Gastrocnemius medialis (tissue), 4 donors: ENCODE data around the gene CCDC57. TPM values are rescaled to one million over a fixed set of nuclear protein-coding genes. Genes with fewer than 3 reads are reported as not detected.

Source experiments
- ATAC-seq, 2 donors: fragments of 150-250 bp; one replicate each; pipeline ENCODE4 v1.9.1; 2016
- DNase-seq, 2 donors: peaks; one replicate each; pipeline ENCODE4 v3.0.0-alpha.2; 2019
- H3K27ac ChIP-seq, 4 donors: fragments of 200-600 bp; sonication (generic); 1 replicate in 1 of 4; 2 replicates in 3 of 4; pipeline ENCODE4 v1.5.1; 2016 to 2018; ENCODE audit warnings: mild to moderate bottlenecking in 2 of 4, moderate library complexity in 1 of 4
- H3K27me3 ChIP-seq, 3 donors: fragments of 200-600 bp; sonication (generic) in 2 of 3; 1 replicate in 1 of 3; 2 replicates in 2 of 3; pipeline versions ENCODE4 v1.5.1 to v1.6.0; 2016 to 2019; ENCODE audit warnings: mild to moderate bottlenecking in 1 of 3, moderate library complexity in 1 of 3
- H3K36me3 ChIP-seq, 2 donors: fragments of 200-600 bp; sonication (generic) in 1 of 2; one replicate each; pipeline ENCODE4 v1.5.1; 2017 to 2018
- H3K4me1 ChIP-seq, 2 donors: fragments of 200-600 bp; sonication (generic) in 1 of 2; one replicate each; pipeline ENCODE4 v1.5.1; 2016 to 2017; ENCODE audit warnings: mild to moderate bottlenecking in 2 of 2
- H3K4me3 ChIP-seq, 4 donors: fragments of 200-600 bp; sonication (generic) in 3 of 4; 1 replicate in 1 of 4; 2 replicates in 3 of 4; pipeline ENCODE4 v1.5.1; 2016 to 2019; ENCODE audit warnings: mild to moderate bottlenecking in 2 of 4
- H3K9me3 ChIP-seq, 3 donors: fragments of 200-600 bp; sonication (generic) in 2 of 3; 1 replicate in 1 of 3; 2 replicates in 2 of 3; pipeline ENCODE4 v1.5.1; 2016 to 2019
- POLR2A ChIP-seq, 2 donors: fragments of 450-650 bp; IDR thresholded peaks; one replicate each; pipeline ENCODE4 v1.6.1; 2017; ENCODE audit warnings: antibody characterized with exemption in 2 of 2, mild to moderate bottlenecking in 2 of 2, moderate library complexity in 2 of 2
- in situ Hi-C, 4 donors: fragments of 200-750 bp; cut with MboI; loops; one replicate each; pipeline versions ENCODE4 v1.15.0 to v1.8.0; 2017; ENCODE audit warnings: low sequenced_read_pairs in 4 of 4
- intact Hi-C: fragments of 100-400 bp; cut with DNase I; formaldehyde crosslinking; loops from one replicate; pipeline ENCODE4 v1.15.1; 2023; ENCODE audit warnings: low total_unique reads
- total RNA-seq, 4 donors: library from RNA; depleted of rRNA; stranded (reverse); fragments of >200 nt; gene quantifications; one replicate each; pipeline versions ENCODE4 v1.1.0 to v1.2.3, GENCODE V29; 2016
- TF ChIP-seq, protein P1 (sequence below), 5 experiments: fragments of 450-650 bp in 3 of 5; fragments of 200-600 bp in 2 of 5; sonication (generic) in 2 of 5; IDR thresholded peaks in 4 of 5; conservative IDR thresholded peaks in 1 of 5; 1 replicate in 4 of 5; 2 replicates in 1 of 5; pipeline ENCODE4 v1.5.1; 2016 to 2019; ENCODE audit warnings: antibody characterized with exemption in 5 of 5, mild to moderate bottlenecking in 3 of 5, moderate library complexity in 3 of 5

Gene CCDC57
- total RNA-seq, 4 donors from 2014 or later = 3.7 to 11.3 (median 5.1) TPM

DNA sequence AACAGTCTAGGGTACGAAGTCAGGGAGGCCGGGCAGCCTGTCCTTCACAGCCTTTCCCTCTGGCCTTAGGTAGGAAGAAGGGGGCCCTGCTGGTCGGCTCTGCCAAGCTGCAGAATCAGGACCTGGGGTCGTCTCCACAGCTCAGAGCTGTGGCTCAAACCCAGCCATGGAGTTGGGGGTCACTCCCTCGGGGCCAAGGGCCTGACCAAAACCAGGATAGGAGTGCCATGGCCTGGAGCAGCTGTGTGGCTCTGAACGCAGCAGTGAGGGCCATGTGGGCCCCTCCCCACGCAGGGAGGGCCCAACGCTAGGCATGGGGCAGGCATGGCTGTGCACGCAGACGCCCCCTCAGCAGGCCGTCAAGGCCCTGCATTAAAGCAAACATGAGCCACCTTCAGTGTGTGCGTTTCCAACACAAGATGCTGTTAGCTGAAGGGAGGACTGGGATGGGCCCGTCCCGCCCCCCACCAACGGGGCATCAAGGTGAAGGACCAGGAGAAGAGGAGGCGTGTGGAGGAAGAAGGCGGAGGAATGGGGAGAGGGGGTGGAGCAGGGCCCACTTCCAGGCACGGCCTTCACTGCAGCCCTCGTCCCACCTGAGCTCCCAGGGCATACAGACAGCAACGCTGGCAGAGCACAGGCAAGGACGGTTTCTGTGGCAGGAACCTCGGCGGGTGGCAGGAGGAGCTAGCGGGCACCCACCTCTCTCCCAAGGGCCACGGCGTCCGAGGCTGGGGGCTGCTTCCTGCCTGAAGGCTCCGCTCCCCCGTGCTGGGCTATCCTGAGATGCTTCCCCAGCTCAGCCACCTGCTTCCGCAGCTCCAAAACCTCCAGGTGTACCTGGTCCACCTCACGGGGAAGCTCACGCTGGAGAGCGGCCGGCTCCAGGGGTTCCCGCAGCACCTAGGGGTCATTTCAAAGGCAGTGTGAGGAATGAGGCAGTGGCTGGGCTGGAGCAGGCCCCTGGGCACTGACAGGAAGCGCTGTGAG lies 55.3 kb downstream of the CCDC57 start:
- in situ Hi-C loops = loop anchor here in 3 of 4 donors (10.0 kb wide), 1 partner anchor 123 kb away; the partner anchor contains the start of genes DCXR (in 3 of the 3) and RAC3 (in 3 of the 3)
- no peaks in the 10 kb centered on the region for H3K27me3 ChIP-seq
- DNase-seq (no peak), ATAC-seq (no peak)
- no peak overlapping the region for H3K4me3 ChIP-seq
- peaks cover 10 to 11% of the 10 kb centered on the region in 2 donors for H3K4me1 ChIP-seq
- intact Hi-C loops = no loop called here
- H3K36me3 ChIP-seq = peaks cover 0 to 11% of the 10 kb centered on the region in 2 donors
- TF ChIP-seq, protein P1, sequence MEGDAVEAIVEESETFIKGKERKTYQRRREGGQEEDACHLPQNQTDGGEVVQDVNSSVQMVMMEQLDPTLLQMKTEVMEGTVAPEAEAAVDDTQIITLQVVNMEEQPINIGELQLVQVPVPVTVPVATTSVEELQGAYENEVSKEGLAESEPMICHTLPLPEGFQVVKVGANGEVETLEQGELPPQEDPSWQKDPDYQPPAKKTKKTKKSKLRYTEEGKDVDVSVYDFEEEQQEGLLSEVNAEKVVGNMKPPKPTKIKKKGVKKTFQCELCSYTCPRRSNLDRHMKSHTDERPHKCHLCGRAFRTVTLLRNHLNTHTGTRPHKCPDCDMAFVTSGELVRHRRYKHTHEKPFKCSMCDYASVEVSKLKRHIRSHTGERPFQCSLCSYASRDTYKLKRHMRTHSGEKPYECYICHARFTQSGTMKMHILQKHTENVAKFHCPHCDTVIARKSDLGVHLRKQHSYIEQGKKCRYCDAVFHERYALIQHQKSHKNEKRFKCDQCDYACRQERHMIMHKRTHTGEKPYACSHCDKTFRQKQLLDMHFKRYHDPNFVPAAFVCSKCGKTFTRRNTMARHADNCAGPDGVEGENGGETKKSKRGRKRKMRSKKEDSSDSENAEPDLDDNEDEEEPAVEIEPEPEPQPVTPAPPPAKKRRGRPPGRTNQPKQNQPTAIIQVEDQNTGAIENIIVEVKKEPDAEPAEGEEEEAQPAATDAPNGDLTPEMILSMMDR (IDR thresholded peaks at IDR 0.05 in 4 of 5, conservative IDR thresholded peaks at IDR 0.05 in 1 of 5) = no peak
- no peak for TF ChIP-seq POLR2A (IDR thresholded peaks at IDR 0.05)
- H3K27ac ChIP-seq = no peak overlapping the region
- H3K9me3 ChIP-seq = no peaks in the 10 kb centered on the region

DNA sequence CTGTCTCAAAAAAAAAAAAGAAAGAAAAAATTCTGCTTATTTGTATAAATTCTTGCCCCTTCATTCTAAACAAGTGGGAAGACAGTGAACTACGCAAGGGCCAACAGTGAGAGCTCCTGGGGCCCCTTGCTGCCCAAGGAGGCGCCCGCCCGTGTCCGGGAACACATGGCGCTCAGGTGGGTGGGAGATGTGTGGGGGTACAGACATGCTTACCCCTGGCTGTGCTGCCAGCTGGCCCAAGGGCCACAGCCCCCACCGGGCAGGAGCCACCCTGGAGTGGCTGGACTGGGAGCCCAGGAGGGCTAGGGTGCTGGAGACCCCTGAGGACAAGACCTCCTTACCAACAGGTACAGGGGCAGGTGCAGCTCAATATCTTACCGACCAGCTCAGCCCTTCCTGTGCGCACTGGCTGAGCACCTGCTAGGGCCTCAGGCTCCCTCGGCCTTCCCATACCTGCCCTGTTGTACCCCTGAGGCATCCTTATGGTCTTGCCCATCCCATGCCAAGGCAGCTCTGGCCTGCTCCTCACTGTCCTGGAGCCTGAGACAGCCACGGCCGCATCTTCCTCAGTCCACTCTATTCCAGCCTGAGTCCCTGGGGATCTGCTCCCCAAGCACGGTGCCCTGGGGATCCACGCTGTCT lies 56.2 kb downstream of the CCDC57 start:
- intact Hi-C loops (no loop called here), in situ Hi-C loops (loop anchor here in 3 of 4 donors (10.0 kb wide), 1 partner anchor 122 kb away; the partner anchor contains the start of genes DCXR (in 3 of the 3) and RAC3 (in 3 of the 3))
- Histone ChIP-seq H3K4me1 (peaks cover 17 to 20% of the 10 kb centered on the region in 2 donors), H3K36me3 (peaks cover 0 to 11% of the 10 kb centered on the region in 2 donors), H3K27me3 (no peaks in the 10 kb centered on the region), H3K27ac (no peak overlapping the region), H3K9me3 (no peaks in the 10 kb centered on the region), H3K4me3 (no peak overlapping the region)
- DNase-seq (no peak), ATAC-seq (no peak)
- no peak for TF ChIP-seq POLR2A (IDR thresholded peaks at IDR 0.05)
- TF ChIP-seq, protein P1 (IDR thresholded peaks at IDR 0.05 in 4 of 5, conservative IDR thresholded peaks at IDR 0.05 in 1 of 5) = no peak

DNA sequence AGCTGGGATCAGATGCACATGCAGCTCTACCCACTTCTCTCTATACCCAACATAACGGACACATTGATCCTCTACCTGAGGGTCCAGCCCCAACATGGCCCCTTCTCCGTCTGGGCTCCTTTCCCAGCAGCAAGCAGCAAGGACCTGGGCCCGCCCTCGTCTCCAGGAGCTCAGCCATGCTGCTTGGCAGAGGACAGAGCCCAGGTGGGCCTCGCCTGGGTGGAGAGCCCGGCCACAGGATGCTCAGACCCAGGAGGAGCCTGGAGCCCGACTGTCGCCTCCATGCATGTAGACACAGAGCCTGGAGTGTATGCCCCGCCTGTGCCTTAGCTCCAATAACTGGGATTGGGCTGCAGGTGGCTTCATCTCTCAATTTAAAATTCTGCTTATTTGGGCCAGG lies 57.0 kb downstream of the CCDC57 start:
- Histone ChIP-seq H3K27ac (no peak overlapping the region), H3K27me3 (no peaks in the 10 kb centered on the region), H3K4me1 (peaks cover 17 to 20% of the 10 kb centered on the region in 2 donors), H3K4me3 (no peak overlapping the region), H3K36me3 (peaks cover 0 to 11% of the 10 kb centered on the region in 2 donors), H3K9me3 (no peaks in the 10 kb centered on the region)
- TF ChIP-seq POLR2A (IDR thresholded peaks at IDR 0.05) = no peak
- TF ChIP-seq, protein P1 (IDR thresholded peaks at IDR 0.05 in 4 of 5, conservative IDR thresholded peaks at IDR 0.05 in 1 of 5) = no peak
- intact Hi-C loops = loop anchor here (2.0 kb wide), 1 partner anchor 197 kb away; no protein-coding TSS in a partner anchor
- in situ Hi-C loops = loop anchor here in 3 of 4 donors (10.0 kb wide), 1 partner anchor 121 kb away; the partner anchor contains the start of genes DCXR (in 3 of the 3) and RAC3 (in 3 of the 3)
- DNase-seq (no peak), ATAC-seq (no peak)

DNA sequence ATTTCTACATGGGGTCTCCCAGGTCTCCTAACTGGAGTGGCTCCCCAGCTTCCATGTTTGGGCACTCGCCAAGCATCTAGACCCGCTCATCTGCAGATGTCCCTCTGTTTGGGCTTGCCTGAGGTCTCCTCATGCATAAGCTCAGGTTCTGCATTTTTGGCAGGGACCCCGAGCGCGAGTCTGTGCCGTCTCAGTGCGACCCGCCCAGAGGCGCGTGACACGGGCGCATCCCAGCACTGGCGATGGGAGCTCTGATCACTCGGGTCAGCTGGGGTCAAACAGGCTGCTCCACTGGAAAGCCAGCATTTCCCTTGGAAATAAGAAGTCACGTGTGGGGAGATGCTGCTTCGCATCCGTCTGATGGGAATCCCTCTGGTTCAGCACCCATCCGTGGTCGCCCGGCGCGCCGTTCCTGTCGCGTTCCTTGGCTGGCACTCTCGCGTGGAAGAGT lies 57.7 kb downstream of the CCDC57 start:
- Histone ChIP-seq H3K36me3 (peaks cover 0 to 5% of the 10 kb centered on the region in 2 donors), H3K27ac (no peak overlapping the region), H3K4me1 (peaks cover 17 to 20% of the 10 kb centered on the region in 2 donors), H3K9me3 (no peaks in the 10 kb centered on the region), H3K27me3 (no peaks in the 10 kb centered on the region), H3K4me3 (no peak overlapping the region)
- DNase-seq (no peak), ATAC-seq (no peak)
- in situ Hi-C loops = loop anchor here in 3 of 4 donors (10.0 kb wide), 1 partner anchor 120 kb away; the partner anchor contains the start of genes DCXR (in 3 of the 3) and RAC3 (in 3 of the 3)
- intact Hi-C loops = loop anchor here (1.0 to 5.0 kb wide), 3 partner anchors 58 to 196 kb away; partner anchors contain the start of gene FASN
- no peak for TF ChIP-seq POLR2A (IDR thresholded peaks at IDR 0.05)
- TF ChIP-seq, protein P1 (IDR thresholded peaks at IDR 0.05 in 4 of 5, conservative IDR thresholded peaks at IDR 0.05 in 1 of 5) = no peak
